ENCODE measurements around the gene TBC1D17. TPM values are rescaled to one million over a fixed set of nuclear protein-coding genes. Genes with fewer than 3 reads are reported as not detected.

Gene TBC1D17
- polyA plus RNA-seq, 3 donors = 3.1 to 48.2 (median 4.5) TPM

GRCh38 chr19:49848938-49849337 lies 28.6 kb upstream of the TBC1D17 start:
- no peak overlapping the region for H3K4me2 ChIP-seq (replicated peaks; ENCODE audit: extremely low read depth, low read length, poor library complexity, severe bottlenecking)
- H3K4me1 Mint-ChIP-seq = peaks cover 55% of the 10 kb centered on the region
- peak in 1 of 3 donors; percentile 31 for DNase-seq
- peaks cover 20% of the 10 kb centered on the region for H3K79me2 ChIP-seq (ENCODE audit: insufficient read depth, low read length)
- peaks cover 13 to 17% (median 14%) of the 10 kb centered on the region in 3 donors for H3K27me3 Mint-ChIP-seq (ENCODE audit: low read depth in 3 of 3)
- peaks cover 47 to 55% of the 10 kb centered on the region in 2 donors for H3K4me1 ChIP-seq (ENCODE audit: control insufficient read depth in 1 of 2, insufficient read depth in 2 of 2, low read length in 2 of 2)
- no CpG with 5 or more reads among the region's 3 CpGs for WGBS (ENCODE audit: insufficient coverage)
- no peak overlapping the region for H3K9ac ChIP-seq (ENCODE audit: insufficient read depth, low read length, poor library complexity, severe bottlenecking)
- peaks cover 4 to 11% (median 8%) of the 10 kb centered on the region in 7 donors for H3K9me3 Mint-ChIP-seq
- H2AFZ ChIP-seq (ENCODE audit: insufficient read depth, low read depth, low read length, poor library complexity, severe bottlenecking) = no peak overlapping the region
- peak overlapping the region in 1 of 2 donors; percentile 49 for H3K27ac ChIP-seq (ENCODE audit: low read depth in 1 of 2, low read length in 2 of 2)
- H3K36me3 ChIP-seq (replicated peaks in 1 of 2; ENCODE audit: control insufficient read depth in 1 of 2, insufficient read depth in 2 of 2, low read length in 2 of 2) = no peaks in the 10 kb centered on the region
- peaks cover 8 to 9% of the 10 kb centered on the region in 2 donors for H3K36me3 Mint-ChIP-seq
- TF ChIP-seq CTCF (IDR thresholded peaks at IDR 0.05) = no peak
- peak overlapping the region; percentile 64 to 90 (median 81) for H3K27ac Mint-ChIP-seq
- intact Hi-C loops (cut with micrococcal nuclease) = no loop called here
- H3K9me3 ChIP-seq (replicated peaks in 1 of 2; ENCODE audit: control insufficient read depth in 1 of 2, insufficient read depth in 1 of 2, low read length in 2 of 2) = peaks cover 4% of the 10 kb centered on the region in 2 donors
- H3K4me3 Mint-ChIP-seq = peak overlapping the region in 1 of 2 donors; percentile 28
- H3K4me3 ChIP-seq (replicated peaks in 1 of 3; ENCODE audit: low read depth in 2 of 3, low read length in 3 of 3) = peak overlapping the region in 1 of 3 experiments; percentile 46
- peaks cover 7 to 12% of the 10 kb centered on the region in 2 donors for H3K27me3 ChIP-seq (ENCODE audit: control insufficient read depth in 2 of 2, insufficient read depth in 2 of 2, low read length in 2 of 2)
- H4K20me1 ChIP-seq (ENCODE audit: insufficient read depth, low read length) = peaks cover 21% of the 10 kb centered on the region

- H3K27me3 Mint-ChIP-seq (ENCODE audit: low read depth in 3 of 3) = peaks cover 14 to 17% (median 14%) of the 10 kb centered on the region in 3 donors
- Histone ChIP-seq H3K9me3 (replicated peaks in 1 of 2; ENCODE audit: control insufficient read depth in 1 of 2, insufficient read depth in 1 of 2, low read length in 2 of 2) (peaks cover 4% of the 10 kb centered on the region in 2 donors), H3K36me3 (replicated peaks in 1 of 2; ENCODE audit: control insufficient read depth in 1 of 2, insufficient read depth in 2 of 2, low read length in 2 of 2) (no peaks in the 10 kb centered on the region), H3K9ac (ENCODE audit: insufficient read depth, low read length, poor library complexity, severe bottlenecking) (no peak overlapping the region), H3K27me3 (ENCODE audit: control insufficient read depth in 2 of 2, insufficient read depth in 2 of 2, low read length in 2 of 2) (peaks cover 7 to 12% of the 10 kb centered on the region in 2 donors), H3K4me2 (replicated peaks; ENCODE audit: extremely low read depth, low read length, poor library complexity, severe bottlenecking) (peak overlapping the region; percentile 96), H3K79me2 (ENCODE audit: insufficient read depth, low read length) (peaks cover 20% of the 10 kb centered on the region), H3K4me1 (ENCODE audit: control insufficient read depth in 1 of 2, insufficient read depth in 2 of 2, low read length in 2 of 2) (peaks cover 40 to 49% of the 10 kb centered on the region in 2 donors), H4K20me1 (ENCODE audit: insufficient read depth, low read length) (peaks cover 28% of the 10 kb centered on the region), H3K4me3 (replicated peaks in 1 of 3; ENCODE audit: low read depth in 2 of 3, low read length in 3 of 3) (peak overlapping the region in 1 of 3 experiments; percentile 99), H3K27ac (ENCODE audit: low read depth in 1 of 2, low read length in 2 of 2) (peak overlapping the region in 1 of 2 donors; percentile 97), H2AFZ (ENCODE audit: insufficient read depth, low read depth, low read length, poor library complexity, severe bottlenecking) (peak overlapping the region; percentile 92)
- H3K36me3 Mint-ChIP-seq = peaks cover 8 to 9% of the 10 kb centered on the region in 2 donors
- peaks cover 4 to 11% (median 8%) of the 10 kb centered on the region in 7 donors for H3K9me3 Mint-ChIP-seq
- peaks cover 49% of the 10 kb centered on the region for H3K4me1 Mint-ChIP-seq
- intact Hi-C loops (cut with micrococcal nuclease) = loop anchor here (2.0 to 5.0 kb wide), 3 partner anchors 17 to 32 kb away; partner anchors contain the start of genes MED25 (in 2 of the 2) and PNKP (in 1 of the 2)
- no peak for TF ChIP-seq CTCF (IDR thresholded peaks at IDR 0.05)
- H3K27ac Mint-ChIP-seq = peak overlapping the region in 6 of 7 donors; percentile 81 to 99 (median 92)
- DNase-seq = no peak
- H3K4me3 Mint-ChIP-seq = peak overlapping the region; percentile 88 to 92
- WGBS (ENCODE audit: insufficient coverage) = 94% methylated on average over 15 of the region's 15 CpGs
Observed at GRCh38 chr19:49849433-49850220, 27.9 kb upstream of the TBC1D17 start.
